ENCODE data around the gene MYO7B. TPM values are rescaled to one million over a fixed set of nuclear protein-coding genes. Genes with fewer than 3 reads are reported as not detected.

Gene MYO7B
- total and polyA plus RNA-seq, 9 of the 15 experiments (the other 6 are each of a cell fraction or from before 2014, with no cell fraction given) = 0.08 TPM; not detected in 8

GRCh38 chr2:127589841-127590240 is 54.4 kb downstream of the MYO7B start (continued):
- TF ChIP-seq, protein P1, sequence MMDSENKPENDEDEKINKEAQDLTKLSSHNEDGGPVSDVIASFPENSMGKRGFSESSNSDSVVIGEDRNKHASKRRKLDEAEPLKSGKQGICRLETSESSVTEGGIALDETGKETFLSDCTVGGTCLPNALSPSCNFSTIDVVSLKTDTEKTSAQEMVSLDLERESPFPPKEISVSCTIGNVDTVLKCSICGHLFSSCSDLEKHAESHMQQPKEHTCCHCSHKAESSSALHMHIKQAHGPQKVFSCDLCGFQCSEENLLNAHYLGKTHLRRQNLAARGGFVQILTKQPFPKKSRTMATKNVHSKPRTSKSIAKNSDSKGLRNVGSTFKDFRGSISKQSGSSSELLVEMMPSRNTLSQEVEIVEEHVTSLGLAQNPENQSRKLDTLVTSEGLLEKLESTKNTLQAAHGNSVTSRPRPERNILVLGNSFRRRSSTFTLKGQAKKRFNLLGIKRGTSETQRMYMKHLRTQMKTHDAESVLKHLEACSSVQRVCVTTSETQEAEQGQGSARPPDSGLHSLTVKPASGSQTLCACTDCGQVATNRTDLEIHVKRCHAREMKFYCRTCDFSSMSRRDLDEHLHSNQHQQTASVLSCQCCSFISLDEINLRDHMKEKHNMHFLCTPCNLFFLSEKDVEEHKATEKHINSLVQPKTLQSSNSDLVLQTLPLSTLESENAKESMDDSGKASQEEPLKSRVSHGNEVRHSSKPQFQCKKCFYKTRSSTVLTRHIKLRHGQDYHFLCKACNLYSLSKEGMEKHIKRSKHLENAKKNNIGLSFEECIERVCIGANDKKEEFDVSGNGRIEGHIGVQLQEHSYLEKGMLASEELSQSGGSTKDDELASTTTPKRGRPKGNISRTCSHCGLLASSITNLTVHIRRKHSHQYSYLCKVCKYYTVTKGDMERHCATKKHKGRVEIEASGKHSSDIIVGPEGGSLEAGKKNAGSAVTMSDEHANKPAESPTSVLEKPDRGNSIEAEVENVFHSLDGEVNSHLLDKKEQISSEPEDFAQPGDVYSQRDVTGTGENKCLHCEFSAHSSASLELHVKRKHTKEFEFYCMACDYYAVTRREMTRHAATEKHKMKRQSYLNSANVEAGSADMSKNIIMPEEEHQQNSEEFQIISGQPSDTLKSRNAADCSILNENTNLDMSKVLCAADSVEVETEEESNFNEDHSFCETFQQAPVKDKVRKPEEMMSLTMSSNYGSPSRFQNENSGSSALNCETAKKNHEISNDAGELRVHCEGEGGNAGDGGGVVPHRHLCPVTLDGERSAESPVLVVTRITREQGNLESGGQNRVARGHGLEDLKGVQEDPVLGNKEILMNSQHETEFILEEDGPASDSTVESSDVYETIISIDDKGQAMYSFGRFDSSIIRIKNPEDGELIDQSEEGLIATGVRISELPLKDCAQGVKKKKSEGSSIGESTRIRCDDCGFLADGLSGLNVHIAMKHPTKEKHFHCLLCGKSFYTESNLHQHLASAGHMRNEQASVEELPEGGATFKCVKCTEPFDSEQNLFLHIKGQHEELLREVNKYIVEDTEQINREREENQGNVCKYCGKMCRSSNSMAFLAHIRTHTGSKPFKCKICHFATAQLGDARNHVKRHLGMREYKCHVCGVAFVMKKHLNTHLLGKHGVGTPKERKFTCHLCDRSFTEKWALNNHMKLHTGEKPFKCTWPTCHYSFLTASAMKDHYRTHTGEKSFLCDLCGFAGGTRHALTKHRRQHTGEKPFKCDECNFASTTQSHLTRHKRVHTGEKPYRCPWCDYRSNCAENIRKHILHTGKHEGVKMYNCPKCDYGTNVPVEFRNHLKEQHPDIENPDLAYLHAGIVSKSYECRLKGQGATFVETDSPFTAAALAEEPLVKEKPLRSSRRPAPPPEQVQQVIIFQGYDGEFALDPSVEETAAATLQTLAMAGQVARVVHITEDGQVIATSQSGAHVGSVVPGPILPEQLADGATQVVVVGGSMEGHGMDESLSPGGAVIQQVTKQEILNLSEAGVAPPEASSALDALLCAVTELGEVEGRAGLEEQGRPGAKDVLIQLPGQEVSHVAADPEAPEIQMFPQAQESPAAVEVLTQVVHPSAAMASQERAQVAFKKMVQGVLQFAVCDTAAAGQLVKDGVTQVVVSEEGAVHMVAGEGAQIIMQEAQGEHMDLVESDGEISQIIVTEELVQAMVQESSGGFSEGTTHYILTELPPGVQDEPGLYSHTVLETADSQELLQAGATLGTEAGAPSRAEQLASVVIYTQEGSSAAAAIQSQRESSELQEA (IDR thresholded peaks at IDR 0.05; ENCODE audit: low read depth) = no peak
- TF ChIP-seq TBP (optimal IDR thresholded peaks at IDR 0.05; ENCODE audit: low read depth, low read length) (no peak), ZNF551 (CRISPR knock-in tag; IDR thresholded peaks at IDR 0.05) (no peak), CAMTA2 (CRISPR knock-in tag; conservative IDR thresholded peaks at IDR 0.05) (no peak)
- TF ChIP-seq, protein P2, sequence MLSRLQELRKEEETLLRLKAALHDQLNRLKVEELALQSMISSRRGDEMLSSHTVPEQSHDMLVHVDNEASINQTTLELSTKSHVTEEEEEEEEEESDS (CRISPR knock-in tag; IDR thresholded peaks at IDR 0.05) = no peak
- TF ChIP-seq, protein P3, sequence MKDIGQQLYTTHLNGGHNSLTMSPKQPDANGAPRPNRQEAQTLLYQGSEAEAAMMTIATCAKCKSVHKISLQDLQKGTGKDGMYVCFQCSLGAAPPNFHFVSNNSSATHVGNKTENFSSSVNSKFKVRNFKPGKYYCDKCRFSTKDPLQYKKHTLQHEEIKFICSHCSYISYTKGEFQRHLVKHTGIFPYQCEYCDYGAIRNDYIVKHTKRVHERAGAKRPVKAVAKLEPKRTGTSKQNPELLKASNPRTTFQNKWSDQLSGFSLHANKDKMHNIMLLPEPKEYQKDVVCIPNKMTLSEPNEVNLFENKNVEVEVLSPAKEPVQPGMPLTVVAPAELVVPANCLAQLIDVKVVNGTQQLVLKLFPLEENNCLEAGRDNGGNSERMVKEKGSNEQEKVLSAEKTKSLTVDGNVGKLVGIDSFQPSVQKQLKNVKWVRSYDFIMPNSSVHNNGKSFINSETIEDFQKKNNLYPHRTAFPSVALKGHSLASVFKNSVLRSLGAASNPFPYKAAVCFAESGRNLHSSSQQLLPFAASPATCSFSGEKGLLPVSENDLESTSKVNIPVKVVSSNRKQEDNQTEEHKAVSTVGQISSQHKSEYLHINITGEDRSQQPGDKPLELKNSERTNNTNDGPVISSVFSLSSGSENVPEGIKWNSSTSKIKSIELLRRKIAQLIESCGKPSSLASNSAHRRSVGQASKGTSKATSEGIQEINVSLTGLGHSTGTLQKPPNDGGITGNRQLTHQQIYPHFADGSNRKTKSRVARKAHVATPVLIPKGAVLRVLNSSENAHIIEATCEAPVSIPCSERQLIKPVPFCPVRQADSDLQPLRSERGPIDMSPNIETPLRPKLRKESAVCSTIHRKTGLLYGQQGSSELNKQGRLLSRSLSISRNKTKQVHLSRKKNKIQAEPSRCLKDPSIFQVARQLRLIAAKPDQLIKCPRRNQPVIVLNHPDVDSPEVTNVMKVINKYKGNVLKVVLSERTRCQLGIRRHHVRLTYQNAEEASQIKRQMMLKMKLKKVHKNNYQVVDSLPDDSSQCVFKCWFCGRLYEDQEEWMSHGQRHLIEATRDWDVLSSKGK (CRISPR knock-in tag; IDR thresholded peaks at IDR 0.05) = no peak

Data from K562 (cell line).